Activated T-helper 9 cell treated with anti-CD3 and anti-CD28 coated beads, Interleukin-2, amount 50 U/mL, for 16 hours (primary cell): ENCODE data around the gene EHD3.
"Not testable (repeated sequence)": the region's sequence is repeated elsewhere in the genome, so short reads cannot be mapped to it uniquely, and the experiment has no call there.

Source experiments
- DNase-seq: peaks from one replicate; pipeline ENCODE4 v3.0.0-alpha.2; 2020; ENCODE audit warnings: low read depth

Gene EHD3

DNA sequence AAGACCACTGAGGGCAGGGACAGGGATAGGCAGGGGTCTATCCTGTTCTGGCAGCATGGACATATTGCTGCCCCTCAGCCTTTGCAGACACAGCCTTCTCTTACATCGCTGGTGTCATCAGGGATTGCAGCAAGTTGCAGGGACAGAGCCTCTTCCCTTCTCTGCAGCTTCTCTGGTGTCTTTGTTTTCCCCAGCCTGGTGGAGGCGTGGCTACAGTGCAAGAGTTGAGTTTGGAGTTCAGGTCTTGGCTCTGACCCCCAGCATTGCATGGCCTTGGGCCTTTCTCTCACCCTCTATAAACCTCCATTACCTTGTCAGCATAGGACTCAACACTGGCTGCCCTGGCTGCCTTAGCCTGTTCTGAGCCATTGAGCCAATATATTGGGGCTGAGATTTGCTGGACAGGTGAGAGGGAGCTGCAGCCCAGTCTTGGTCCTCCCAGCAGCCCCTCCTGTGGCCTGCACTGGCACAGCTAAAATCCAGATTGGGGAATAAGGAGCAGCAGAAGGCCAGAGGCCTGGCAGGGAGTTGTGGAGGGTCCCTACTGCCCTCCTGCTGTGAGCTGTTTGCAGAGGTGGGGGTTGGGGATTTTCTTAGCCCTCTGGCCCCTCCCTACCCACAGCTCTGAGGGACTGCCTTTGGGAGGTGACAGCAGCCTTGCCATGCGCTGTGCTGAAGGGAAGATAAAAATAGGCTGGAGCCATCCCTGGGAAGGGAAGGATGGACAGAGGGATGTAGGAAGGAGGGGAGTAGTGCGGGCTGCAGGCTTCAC, 22.8 kb downstream of the EHD3 start:
- DNase-seq = no peak

DNA sequence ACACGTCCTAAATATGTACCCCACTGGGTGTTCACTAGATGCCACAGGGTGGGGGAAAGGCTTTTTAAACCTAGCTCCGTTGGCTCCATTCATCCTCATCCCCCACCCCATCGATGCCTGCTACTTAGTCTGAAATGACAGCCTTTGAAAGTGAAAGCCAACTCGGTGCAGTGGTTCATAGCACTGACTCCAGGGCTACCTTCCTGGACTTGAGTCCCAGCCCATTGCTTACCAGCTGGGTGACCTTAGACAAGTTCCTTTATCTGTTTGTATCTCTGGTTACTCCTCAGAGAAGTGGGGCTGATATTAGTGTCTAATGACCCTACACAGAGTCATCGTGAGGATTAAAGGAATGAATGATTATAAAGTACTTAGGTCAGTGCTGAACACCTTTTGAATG, 24.4 kb downstream of the EHD3 start:
- DNase-seq = no peak

DNA sequence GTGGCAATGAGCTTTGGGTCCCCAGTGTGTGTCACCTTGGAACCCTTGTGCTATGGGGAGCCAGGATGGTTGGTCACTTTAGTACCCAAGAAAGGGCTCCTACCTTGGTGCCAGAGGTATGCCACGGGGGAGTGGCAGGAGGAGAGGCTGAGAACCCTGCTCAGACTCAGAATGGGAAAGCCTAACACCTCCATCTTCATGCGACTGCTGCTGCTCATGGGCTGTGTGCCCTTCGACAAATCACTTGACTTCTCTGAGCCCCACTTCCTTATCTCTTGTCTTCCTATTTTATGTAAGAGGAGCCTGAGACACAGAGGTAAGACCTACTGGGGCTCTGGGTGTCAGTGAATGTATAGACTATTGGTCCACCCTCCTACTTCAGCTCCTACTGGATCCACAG, 25.1 kb downstream of the EHD3 start:
- DNase-seq = no peak

DNA sequence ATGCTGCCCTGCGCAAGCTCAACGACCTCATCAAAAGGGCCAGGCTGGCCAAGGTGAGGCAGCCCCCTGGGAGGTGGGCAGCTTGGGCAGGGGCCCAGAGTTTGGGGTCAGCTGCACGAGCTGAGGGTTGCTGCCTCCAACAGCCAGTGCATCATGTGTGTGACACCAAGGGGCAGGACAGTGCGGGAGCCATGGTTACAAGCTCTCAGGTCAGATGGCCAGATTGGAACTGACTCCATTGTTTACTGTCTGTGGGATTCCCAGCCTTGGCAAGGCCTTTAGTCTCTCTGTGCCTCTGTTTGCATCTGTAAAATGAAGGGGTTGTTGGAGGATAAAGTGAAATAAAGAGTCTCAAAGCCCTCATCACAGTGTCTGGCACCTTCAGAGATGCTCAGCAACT, 26.9 kb downstream of the EHD3 start:
- no peak for DNase-seq

DNA sequence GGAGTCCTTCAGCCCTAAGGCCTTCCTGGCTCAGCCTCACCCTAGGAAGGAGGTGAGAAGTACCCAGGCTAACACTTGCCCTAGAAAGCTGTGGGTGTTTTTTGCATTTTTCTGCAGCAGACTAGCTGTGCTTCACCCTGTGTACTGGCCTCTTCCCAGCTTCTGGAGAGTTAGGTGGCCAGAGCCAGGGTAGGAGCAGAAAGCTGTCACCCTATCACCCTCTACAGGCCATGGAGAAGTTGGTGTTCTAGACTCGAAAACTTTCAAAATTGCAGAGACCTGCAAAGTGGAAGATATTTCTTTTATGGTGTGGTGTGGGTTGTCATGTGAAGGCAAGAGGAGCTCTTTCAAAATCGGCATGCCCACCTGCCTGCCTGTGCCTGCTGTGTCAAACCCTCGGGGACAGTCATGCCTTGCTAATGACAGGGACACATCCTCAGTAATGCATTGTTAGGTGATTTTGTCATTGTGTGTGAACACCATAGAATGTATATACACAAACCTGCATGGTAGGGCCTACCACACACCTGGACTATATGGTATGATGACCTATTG, 29.8 kb downstream of the EHD3 start:
- DNase-seq = no peak

DNA sequence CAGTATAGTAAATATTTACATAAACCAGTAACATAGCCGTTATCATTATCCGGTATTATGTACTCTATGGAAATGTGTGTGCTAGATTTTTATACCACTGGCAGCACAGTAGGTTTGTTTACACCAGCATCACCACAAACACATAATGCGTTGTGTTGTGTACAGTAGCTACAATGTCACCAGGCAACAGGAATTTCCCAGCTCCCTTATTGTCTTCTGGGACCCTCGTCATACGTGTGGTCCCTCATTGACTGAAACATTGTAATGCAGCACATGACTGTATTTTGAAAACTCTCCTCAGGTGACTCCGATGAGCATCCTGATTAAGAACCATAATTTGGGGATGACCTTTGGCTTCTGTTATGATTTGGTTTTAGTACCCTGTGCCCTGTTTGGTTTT, 31.3 kb downstream of the EHD3 start:
- no peak for DNase-seq

DNA sequence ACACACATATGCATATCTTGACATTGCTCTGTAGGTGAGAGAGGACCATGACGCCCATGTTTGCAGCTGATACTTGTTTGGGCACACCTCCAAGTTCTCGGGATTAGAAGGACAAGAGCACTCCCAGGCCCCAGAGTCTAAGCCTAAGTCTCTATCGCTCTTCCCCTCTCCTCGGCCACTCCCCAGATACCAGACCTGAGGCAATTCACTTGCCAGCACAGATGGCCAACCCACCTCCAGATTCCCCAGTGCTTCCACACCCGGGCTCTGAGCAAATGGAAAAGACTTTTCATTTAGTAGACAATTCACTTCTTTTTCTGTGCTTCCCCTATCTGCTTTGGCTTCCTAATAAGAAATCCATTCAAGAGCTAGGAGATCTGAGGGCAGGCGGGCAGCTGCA, 32.9 kb downstream of the EHD3 start:
- no peak for DNase-seq

DNA sequence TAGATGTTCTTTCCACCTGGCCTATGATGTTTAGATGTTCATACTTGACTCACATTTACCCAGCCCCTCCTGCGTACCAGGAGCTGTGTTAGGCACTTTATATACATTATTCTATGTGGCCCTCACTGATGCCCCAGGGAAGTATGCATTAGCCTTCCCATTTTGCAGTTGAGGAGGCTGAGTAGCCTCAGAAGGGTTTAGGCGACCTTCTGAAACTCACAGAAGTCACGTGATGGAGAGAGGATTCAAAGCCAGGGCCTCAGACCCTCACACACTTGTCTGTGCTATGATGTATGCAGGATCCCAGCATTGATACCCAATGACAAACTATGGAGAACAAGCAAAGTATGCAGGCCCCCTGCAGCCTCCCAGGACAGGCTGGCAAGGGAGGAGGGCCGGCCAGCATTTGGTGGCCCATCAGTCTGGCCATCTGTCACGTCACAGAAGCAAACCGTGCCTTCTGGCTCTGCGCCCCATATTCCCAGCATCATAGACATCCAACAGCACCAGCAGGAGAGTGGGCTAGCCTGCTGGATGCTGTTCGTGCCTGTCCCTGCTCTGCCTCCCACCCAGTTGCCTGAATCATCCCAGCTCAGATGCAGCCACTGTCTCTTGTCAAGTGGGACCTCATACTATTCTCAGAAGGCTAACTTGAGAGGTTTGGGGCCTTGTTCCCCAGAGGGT, 33.6 kb downstream of the EHD3 start:
- DNase-seq = no peak

DNA sequence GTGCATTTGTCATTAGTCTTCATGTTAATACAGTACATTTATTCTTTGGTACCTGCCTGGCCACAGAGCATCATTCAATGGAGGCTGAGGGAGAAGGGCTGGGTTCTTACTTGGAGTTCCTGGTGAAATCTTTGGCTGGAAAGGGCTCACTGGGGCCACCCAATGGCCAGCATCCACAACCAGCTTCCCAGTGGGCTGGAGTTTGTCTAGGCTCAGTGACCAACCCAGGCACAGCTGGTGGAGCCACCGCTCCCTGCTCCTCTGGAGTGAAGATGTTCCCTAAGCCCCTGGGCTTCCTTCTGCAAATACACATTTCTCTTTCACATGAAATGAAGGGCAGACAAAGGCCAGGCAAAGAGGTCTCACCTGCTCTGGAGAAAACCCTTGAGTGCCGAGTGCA, 34.4 kb downstream of the EHD3 start:
- DNase-seq = no peak

DNA sequence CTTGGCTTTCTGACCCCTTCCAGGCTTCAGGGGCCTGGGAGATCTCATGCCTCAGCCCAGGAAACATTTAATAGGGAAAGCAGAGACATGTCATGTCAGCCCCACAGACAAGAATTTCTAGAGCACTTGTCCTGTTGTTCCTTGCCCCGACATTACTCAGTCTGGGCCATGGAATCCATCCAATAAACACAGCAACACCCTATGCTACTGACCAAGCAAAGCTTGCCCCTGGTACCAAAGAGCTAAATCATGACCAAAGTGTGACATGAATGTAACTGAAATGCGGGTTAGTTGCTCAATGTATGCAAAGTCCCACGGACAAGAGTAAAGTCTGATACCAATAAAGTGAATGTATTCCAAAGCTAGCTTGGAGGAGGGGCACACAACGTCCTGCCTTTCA, 35.1 kb downstream of the EHD3 start:
- DNase-seq = no peak

DNA sequence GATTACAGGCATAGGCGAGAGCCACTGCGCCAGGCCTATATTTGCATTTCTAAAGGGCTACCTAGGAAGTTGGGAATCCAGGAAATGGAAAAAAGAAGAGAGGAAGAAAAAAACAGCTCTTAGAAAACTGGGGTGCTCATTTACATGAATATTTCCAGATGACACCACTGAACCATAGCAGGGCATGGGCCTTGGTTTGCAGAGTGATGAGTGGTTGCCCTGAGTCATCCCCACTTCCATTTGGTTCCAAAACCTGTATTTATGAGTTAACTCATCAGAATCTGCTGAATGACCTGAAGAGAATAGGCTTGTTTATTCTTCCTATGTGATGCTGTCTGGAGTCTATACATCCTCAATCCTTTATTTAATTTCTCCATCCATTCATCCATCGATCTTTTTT, 36.2 kb downstream of the EHD3 start:
- DNase-seq = no peak

DNA sequence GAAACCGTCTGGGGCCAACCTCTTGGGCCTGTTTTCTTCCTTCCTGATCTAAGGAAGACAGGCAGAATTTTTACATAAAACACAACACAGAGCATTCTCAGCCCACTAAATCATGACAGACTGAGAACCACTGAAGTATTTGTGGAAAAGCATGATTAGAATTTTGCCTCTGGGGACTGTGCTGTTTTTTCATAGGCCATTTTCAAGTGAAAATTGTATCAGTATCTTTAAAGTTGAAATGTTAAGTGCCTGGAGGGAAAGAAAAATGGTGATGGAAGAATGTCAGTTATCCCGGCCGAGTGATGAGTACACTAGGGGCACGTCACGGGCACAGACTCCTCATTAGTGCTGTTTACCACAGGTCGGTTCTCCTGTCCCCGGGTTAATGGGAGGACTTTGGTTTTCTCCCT, 36.9 kb downstream of the EHD3 start:
- DNase-seq = no peak

DNA sequence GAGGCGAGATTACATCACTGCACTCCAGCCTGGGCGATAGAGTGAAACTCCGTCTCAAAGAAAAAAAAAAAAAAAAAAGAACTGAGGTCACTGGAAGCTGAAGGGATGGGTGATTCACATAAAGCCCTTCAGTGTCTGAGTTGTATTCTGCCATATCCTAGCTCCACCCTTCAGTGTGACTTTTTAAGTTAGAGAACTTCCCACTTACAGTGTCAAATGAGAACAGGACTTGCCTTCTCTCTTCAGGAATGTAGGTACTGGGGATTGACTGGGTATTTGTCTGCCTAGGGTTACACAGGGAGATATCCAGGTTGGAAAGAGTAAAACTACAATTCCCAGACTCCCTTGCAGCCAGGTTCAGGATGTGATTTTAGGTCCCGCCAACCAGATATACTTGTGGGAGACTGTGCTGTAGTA, 37.9 kb downstream of the EHD3 start:
- DNase-seq = no peak

DNA sequence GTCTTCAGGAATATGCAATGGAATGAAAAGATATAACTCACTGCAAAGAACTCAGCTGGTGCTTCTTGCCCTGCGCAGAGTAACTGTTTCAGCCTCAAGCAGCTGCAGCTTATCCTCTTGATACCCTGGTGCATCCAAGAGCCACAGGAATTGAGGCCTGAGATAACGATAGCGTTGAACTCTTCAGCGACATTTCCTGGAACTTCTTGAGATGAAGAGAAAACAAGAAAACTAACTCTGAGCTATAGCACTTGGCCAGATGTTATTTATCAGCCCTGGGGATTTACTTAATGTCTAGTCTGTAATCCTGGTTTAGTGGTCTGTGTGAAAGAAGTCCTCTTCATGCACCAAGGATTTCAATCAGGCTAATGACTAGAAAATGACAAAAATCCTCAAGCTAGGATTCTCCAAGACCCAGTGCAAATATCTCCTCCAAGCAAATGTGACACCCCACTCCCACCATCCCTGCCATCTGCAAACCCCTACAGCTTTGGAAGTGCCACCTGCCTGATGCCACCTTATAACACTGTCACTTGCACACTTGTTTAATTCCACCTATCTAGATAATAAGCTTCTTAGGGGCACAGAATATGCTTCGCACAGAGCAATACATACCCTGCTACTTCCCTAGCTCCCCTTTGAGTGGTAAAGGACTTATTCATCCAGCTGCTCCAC, 40.6 kb downstream of the EHD3 start:
- no peak for DNase-seq

DNA sequence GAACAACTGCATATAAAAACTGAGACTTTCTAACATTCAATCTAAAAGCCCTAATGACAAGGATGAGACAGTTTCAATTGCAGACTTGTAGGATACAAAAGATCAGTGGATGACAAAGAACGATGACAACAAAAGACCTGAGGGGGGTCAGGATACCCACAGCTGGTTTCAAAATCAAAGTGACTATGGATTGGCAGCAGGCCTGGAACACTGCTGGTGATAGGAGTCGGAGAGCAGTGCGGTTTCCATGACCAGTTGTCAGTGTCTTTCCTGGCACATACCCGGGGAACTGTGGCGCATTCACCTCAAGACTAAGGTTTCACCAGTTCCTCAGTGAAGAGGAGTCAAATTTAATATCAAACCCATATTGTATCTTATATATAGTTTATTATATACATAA, 42.0 kb downstream of the EHD3 start:
- DNase-seq = no peak

DNA sequence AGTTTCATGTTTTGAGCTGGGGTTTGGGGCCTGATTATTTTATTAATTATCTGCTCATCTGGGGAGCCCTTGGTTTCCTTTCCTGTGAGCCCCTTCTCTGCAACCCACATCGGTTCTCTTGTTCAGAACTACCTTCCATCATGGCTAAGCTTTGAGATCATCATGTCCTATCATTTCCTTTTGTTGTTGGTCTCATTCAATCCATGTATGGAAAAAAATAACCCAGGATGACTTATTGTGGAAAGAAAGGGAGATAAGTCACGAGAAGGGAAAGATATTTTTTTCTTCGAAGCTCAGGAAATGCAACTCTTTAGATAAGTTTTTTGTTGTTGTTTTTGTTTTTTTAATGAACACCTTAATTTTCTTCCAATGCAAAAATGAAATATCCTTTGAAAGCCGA, 43.7 kb downstream of the EHD3 start:
- DNase-seq = no peak

DNA sequence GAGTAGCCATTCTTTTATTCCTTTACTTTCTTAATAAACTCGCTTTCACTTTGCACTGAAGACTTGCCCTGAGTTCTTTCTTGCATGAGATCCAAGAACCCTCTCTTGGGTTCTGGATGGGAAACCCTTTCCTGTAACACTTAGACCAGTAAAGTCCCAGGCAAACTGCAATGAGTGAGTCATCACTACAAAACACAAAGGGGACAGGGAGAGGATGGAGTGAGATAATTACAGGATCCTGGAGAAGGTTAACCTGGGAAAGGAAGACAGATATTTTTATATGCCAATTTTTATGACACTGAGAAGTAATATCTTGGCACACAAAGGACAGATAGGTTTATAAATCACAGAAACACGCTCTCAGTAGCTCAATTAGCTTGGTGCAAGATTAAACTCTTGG, 48.7 kb downstream of the EHD3 start:
- DNase-seq = no peak

DNA sequence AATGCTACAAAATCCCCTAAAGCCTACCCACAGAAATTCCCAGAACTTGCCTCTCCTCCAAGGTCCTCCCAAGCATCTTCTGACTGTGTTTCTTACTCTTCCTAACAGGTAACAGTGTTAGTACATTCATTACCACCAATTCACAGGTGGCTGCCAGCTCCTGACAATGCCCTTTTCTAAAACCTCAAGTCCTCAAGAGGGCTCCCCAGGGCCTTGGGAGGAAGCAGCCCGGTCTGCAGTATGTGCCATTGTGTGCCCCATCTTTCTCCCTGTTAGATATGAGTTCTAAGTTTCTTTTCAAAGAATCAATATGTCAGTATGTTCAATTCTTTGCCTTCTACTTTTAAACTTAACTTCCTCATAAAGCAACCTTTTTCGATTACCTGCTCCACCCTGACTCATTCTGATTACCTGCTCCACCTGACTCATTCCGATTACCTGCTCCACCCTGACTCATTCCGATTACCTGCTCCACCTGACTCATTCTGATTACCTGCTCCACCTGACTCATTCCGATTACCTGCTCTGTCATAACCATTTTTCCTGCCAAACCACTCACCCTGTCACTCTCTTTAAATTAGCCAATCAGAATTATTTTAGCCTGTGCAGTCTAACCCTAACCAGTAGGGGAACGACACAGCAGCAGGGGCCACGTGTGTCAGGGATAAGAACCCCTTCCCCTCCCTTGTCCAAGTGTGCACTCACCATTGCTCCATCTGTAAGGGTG, 49.4 kb downstream of the EHD3 start:
- not testable (repeated sequence) for DNase-seq

DNA sequence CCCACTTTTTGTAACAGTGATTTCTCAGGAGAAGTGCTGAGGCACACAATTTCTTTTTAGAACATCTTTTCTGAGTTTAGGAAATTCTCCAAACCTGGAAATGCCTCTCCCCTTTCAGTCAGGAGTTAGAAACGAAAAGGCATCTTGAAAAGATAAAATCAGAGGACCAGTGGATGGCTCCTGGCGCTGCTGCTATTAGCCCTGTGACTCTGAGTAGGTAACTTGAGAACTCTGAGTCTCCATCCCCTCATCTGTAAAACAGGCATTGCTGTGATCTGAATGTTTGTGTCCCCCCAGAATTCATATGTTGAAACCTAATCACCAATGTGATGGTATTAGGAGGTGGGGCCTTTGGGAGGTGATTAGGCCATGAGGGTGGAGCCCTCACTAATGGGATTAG, 50.2 kb downstream of the EHD3 start:
- no peak for DNase-seq

DNA sequence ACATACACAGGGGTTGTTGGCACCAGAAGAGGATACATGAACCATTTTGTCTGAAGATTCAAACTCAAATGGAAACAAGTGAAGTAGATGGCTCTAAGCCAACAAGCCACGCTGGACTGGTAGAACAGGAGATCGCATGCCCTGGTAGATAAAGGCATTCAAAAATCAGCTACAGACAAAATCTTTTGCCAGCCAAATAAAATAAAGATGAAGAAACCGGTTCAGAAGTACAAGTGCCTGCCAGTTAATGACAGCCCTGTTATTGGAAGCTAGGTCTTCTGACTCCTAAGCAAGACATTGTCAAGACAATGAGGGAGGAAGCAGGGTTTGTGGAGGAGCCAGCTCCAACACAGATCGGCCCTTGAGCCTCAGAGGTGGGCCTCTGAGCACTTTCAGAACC, 52.3 kb downstream of the EHD3 start:
- DNase-seq = no peak

DNA sequence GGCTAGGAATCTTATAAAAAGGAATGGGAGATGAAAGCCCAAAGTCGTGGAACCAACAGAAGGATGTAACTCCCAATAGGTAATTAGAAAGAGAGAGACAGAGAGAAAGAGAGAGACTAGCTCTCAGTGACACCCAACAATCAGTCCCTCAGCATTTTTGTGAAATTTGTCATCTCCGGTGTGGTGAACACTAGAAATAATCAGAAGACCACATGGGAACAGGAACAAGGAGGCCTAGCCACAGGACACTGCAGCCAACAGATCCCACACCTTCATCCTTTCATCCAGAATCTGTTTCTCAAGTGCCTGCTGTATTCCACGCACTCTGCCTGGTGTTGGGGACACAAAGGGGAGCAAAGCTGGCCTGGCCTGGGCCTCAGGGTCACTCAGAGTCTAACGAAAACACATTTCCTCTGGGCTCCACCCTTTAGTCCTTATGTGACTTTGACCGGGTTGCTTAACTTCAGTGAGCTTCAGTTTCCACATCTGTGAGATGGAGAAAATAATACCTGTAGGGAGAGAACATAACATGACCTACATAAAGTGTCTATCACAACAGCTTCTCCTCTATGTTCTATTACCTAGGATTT, 53.1 kb downstream of the EHD3 start:
- no peak for DNase-seq

DNA sequence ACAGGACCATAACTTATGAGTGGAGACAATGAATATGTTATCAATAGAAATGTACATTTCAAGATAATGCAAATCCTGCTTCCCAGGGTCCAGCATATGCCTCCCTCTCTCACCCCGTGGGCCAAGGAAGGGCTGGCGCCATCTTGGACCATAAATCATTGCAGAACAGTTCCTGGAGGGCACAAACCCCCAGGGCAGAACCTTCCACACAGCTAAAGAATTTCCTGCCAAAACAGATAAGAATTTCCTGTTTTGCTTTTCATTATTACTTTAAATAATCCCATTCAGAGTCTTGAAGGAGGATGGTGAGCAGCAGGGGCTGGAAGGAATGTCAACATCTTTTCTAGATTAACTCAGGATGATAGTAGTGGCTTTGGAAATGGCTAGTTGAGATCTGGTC, 53.7 kb downstream of the EHD3 start:
- no peak for DNase-seq
